ENCODE data around the gene RSRC1. TPM values are rescaled to one million over a fixed set of nuclear protein-coding genes. Genes with fewer than 3 reads are reported as not detected.

The RSRC1 gene
- total RNA-seq, 1 experiment from 2014 or later, result 37.9 TPM

GRCh38 chr3:158379517-158379916, 269.6 kb downstream of the RSRC1 start:
- no peaks in the 10 kb centered on the region for H3K9me3 Mint-ChIP-seq
- Histone ChIP-seq H2BK12ac (ENCODE audit: insufficient read length, low read depth, low read length) (no peak overlapping the region), H2BK20ac (ENCODE audit: low read depth, low read length, poor library complexity, severe bottlenecking) (no peak overlapping the region), H3K9ac (ENCODE audit: extremely low read depth, insufficient read length, low read length) (no peak overlapping the region), H3K4me1 (ENCODE audit: insufficient read depth, low read length) (no peaks in the 10 kb centered on the region; the same call in 1 of the 2 replicates), H4K8ac (replicated peaks; ENCODE audit: insufficient read length, low read depth, low read length) (no peak overlapping the region), H3T11ph (ENCODE audit: low read length) (no peak overlapping the region), H2BK15ac (ENCODE audit: low read depth, low read length) (no peak overlapping the region), H3K27ac (ENCODE audit: insufficient read length, low read depth, low read length) (no peak overlapping the region), H4K91ac (ENCODE audit: insufficient read length, low read depth, low read length) (no peak overlapping the region), H4K5ac (ENCODE audit: insufficient read length, low read depth, low read length) (no peak overlapping the region), H3K23me2 (ENCODE audit: insufficient read length, low read depth, low read length, poor library complexity, severe bottlenecking) (no peaks in the 10 kb centered on the region), H3K79me2 (ENCODE audit: insufficient read depth, low read length) (no peaks in the 10 kb centered on the region), H3K18ac (ENCODE audit: insufficient read length, low read depth, low read length) (no peak overlapping the region), H3K4me2 (ENCODE audit: insufficient read depth, insufficient read length, low read length) (no peak overlapping the region), H3K56ac (ENCODE audit: insufficient read length, low read depth, low read length) (no peak overlapping the region), H3K23ac (ENCODE audit: insufficient read length, low read depth, low read length) (no peak overlapping the region), H3K14ac (ENCODE audit: insufficient read depth, low read length) (no peak overlapping the region), H2BK120ac (ENCODE audit: low read depth, low read length, poor library complexity, severe bottlenecking) (no peak overlapping the region), H2AFZ (ENCODE audit: low read length) (no peak overlapping the region), H2AK5ac (ENCODE audit: insufficient read length, low read length) (no peak overlapping the region), H3K9me3 (ENCODE audit: control insufficient read depth, low read depth, low read length) (no peaks in the 10 kb centered on the region), H2BK5ac (ENCODE audit: insufficient read length, low read length) (no peak overlapping the region), H4K20me1 (ENCODE audit: control insufficient read depth, insufficient read depth, insufficient read length) (no peaks in the 10 kb centered on the region), H3K27me3 (ENCODE audit: insufficient read depth, low read length) (no peaks in the 10 kb centered on the region), H3K79me1 (ENCODE audit: insufficient read depth, low read depth, low read length, poor library complexity, severe bottlenecking) (no peaks in the 10 kb centered on the region), H3K4ac (ENCODE audit: low read depth, low read length) (no peak overlapping the region)
- TF ChIP-seq CTCF (conservative IDR thresholded peaks at IDR 0.05), result no peak
- H3K27ac Mint-ChIP-seq, result peak overlapping the region in 2 of 3 experiments; percentile 7 to 30; a peak in 3 of 7 replicates
- H3K4me3 Mint-ChIP-seq, result no peak overlapping the region
- H3K36me3 Mint-ChIP-seq (ENCODE audit: insufficient read depth in 1 of 3, low read depth in 3 of 3), result no peaks in the 10 kb centered on the region
- peaks cover 0 to 4% of the 10 kb centered on the region in 2 experiments; a peak in 1 of 4 replicates for H3K4me1 Mint-ChIP-seq
- no CpG with 5 or more reads among the region's 4 CpGs for WGBS (ENCODE audit: extremely low coverage, insufficient read length, low lambda C conversion rate)
- no peaks in the 10 kb centered on the region for H3K27me3 Mint-ChIP-seq (ENCODE audit: low read depth)
- DNase-seq, result no peak
